HG03460 (cell line): ENCODE results near the gene SRGAP1.
A peak's percentile ranks its signal among the peaks of the same experiment; 100 is the strongest.
"Not testable (repeated sequence)": the region's sequence is repeated elsewhere in the genome, so short reads cannot be mapped to it uniquely, and the experiment has no call there.

Source experiments
- ATAC-seq: cut with Tn5 transposase; IDR thresholded peaks from one replicate; pipeline ENCODE4 v1.9.1; 2021; ENCODE audit not compliant: unreplicated experiment

SRGAP1 gene

GRCh38 chr12:64190140-64190539, 345.6 kb downstream of the SRGAP1 start:
- no peak for ATAC-seq

- peak; percentile 93 for ATAC-seq
Measured at GRCh38 chr12:64192644-64193444, 348.3 kb downstream of the SRGAP1 start.

- ATAC-seq: no peak
Measured at GRCh38 chr12:64193931-64194330, 349.4 kb downstream of the SRGAP1 start.

GRCh38 chr12:64194333-64195149, 350.0 kb downstream of the SRGAP1 start:
- ATAC-seq: no peak

GRCh38 chr12:64195841-64196240, 351.3 kb downstream of the SRGAP1 start:
- not testable (repeated sequence) for ATAC-seq

- no peak for ATAC-seq
Measured at GRCh38 chr12:64203036-64203435, 358.5 kb downstream of the SRGAP1 start.

- ATAC-seq: no peak
Measured at GRCh38 chr12:64203775-64204174, 359.3 kb downstream of the SRGAP1 start.

GRCh38 chr12:64205542-64205941, 361.0 kb downstream of the SRGAP1 start:
- no peak for ATAC-seq

- ATAC-seq: no peak
Measured at GRCh38 chr12:64207453-64207852, 363.0 kb downstream of the SRGAP1 start.
